CD4-positive, alpha-beta T cell treated with Interleukin-10 for 1 hour (primary cell): ENCODE results near the gene GAD2.

Experiments
- DNase-seq: peaks from one replicate; pipeline ENCODE4 v3.0.0-alpha.2; 2020

Gene GAD2

DNA sequence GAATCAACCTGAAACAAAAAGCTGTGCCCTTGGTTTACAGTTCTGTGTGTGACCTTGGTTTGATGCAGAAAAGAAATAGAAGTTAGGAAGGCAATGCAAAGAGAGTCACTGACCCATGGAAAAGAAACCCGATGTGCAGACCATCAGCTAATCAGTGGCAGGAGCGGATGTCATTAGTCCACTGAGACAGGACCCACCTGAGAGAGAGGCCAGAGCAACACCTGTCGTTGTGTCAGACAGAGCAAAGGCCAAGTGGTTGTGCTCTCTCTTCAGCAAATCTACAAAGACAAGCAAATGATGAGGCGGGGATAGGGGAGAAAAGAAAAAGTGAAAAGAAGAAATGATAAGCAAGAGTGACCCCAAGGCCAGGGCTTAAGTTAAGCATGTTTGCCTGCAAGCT lies 8.7 kb downstream of the GAD2 start:
- DNase-seq, result no peak

DNA sequence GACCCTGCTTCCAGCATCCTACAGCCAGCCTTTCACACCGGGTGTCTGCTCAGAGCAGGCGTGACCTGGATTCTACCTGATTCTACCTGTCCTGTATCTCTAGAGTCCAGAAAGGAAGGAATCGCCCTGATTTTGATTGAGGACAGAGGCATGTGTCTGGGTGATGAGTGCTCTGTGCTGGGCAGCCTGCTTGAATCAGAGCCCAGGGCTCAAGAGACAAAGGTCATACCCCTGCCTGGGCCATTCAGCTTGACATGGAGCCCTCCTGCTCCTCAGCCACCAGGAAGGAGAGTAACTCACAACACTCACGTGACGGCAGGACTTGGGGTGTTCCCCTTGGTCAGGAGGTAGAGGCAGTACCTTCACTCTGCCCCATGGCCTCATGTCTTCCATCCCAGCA lies 11.2 kb downstream of the GAD2 start:
- DNase-seq, result no peak

- no peak for DNase-seq
Measured at GRCh38 chr10:26232174-26232573, 15.6 kb downstream of the GAD2 start.

DNA sequence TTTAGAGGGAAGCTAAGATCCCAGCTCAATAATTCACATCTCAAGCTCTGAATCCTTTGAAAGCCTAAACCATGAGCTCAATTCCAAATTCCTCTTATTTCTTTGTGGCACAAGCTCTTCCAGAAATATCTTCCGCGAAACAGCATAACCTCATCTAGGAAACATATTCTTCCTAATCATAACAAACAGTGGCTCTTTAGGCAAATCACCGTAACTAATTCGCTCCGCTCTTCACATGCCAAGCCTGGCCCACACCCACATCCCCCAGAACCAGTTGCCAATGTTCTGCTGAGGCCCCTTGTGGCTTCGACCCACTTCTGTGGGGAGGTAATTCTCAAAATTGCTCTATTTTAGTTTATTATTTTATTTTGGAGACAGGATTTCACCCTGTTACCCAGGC lies 19.2 kb downstream of the GAD2 start:
- no peak for DNase-seq

DNA sequence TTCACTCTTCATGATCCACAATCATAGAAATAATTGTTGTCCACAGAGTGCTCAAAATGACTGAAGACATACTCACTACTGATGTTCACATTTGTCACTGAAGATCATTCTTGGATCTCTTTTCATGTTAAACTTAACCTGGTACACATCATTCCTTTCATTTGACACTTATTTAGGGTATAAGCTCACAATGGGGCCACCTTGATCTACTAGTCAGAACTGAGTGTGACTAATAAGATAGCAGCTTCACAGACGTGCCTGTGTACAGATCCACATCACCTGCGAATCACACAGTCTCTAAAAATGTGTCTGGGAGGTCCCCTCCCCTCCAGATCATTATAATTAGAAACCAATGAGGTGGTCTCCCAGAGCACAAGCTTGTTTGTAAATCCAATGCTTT lies 21.8 kb downstream of the GAD2 start:
- DNase-seq, result no peak

DNA sequence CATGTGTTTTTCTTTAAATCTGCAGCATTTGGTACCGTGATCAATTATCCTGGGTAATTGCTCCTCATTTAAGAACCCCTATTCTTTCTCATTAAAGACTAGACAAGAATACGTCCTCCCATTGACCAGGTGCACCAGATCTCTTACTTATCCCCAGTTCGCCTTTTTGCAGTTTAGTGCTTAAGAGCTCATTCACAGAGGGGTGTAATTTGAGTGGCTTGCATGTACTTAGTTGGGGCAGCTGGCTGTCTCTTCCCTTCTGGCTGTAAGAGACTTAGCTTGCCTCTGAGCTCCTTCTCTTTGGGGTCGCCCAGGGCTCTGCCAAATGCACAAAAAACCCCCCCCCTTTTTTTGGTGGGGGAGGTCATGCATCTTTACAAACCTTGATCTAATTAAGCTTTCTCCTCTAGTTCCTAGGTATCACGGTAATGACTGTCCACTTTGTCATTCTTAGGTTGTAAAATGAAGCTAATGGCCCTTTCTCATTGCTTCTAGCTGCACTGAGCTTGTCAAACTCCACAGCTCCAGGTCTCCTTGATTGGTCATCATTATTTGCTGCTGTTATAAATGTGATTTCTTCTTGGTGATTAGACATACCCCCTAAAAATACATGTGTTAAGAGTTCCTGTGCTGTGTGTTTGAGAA lies 26.3 kb downstream of the GAD2 start:
- DNase-seq, result no peak

GRCh38 chr10:26243351-26243720 lies 26.8 kb downstream of the GAD2 start:
- no peak for DNase-seq

GRCh38 chr10:26249681-26250080 lies 33.1 kb downstream of the GAD2 start:
- no peak for DNase-seq

- DNase-seq, result no peak
Measured at GRCh38 chr10:26251925-26252324, 35.4 kb downstream of the GAD2 start.

GRCh38 chr10:26254616-26255015 lies 38.0 kb downstream of the GAD2 start:
- DNase-seq, result no peak

- DNase-seq, result no peak
Measured at GRCh38 chr10:26259341-26259740, 42.8 kb downstream of the GAD2 start.

- no peak for DNase-seq
Measured at GRCh38 chr10:26269754-26270153, 53.2 kb downstream of the GAD2 start.

DNA sequence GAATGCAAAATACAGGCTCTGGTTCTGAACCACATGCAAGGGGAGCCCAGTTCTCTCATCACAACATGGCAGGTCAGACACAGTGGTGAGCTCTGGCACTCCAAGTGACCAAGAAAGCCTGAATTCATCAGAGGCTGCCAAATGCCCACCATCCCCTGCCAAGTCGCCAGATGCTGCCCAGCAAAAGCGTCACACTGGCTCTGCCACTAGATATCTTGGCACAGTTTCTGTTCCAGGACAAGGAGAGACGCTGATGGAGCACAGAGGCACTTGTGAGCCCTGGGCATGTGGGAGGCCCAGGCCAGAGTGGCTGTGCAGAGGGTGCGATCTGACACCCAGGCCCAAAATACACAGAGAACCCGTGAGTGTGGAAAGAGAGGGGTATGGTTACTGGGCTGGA lies 57.8 kb downstream of the GAD2 start:
- no peak for DNase-seq

DNA sequence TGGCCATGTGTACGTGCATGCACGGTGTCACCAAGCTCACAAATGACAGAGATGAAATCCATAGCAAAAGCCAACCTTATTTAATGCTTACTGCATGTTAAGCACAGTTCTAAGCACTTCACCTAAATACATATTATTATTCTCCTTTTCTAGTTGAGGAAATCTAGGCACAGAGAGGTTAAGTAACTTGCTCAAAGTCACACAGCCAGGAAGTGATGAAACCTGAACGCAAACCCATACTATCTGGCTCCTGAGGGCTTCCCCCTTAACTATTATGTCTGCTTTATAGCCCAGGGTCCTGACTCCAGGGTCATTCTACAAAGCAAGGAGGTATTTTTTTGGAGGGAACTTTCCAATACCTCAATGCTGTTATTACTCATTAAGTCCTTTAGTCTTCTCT lies 61.7 kb downstream of the GAD2 start:
- DNase-seq, result no peak

- no peak for DNase-seq
Measured at GRCh38 chr10:26290236-26290635, 73.7 kb downstream of the GAD2 start.

GRCh38 chr10:26291721-26292480 lies 75.3 kb downstream of the GAD2 start:
- no peak for DNase-seq

- DNase-seq, result no peak
Measured at GRCh38 chr10:26296360-26296759, 79.8 kb downstream of the GAD2 start.

DNA sequence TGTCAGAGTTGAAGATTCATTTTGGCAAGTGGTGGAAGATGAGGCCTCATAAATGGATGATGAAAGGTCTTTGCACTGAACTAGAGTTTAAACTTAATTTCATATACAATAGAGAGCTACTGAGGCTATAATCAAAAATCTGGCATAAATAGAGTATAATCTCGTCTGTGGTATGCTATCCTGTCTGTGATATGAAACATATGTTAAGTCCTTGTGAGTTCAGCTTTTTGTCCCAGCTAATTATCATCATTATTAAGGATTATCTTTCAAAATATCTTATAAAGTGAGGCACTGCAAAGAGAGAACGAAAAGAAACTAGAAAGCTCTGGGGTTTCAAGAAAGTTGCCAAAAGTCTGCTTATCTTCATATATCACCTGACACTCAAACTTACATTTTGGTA lies 83.4 kb downstream of the GAD2 start:
- no peak for DNase-seq

DNA sequence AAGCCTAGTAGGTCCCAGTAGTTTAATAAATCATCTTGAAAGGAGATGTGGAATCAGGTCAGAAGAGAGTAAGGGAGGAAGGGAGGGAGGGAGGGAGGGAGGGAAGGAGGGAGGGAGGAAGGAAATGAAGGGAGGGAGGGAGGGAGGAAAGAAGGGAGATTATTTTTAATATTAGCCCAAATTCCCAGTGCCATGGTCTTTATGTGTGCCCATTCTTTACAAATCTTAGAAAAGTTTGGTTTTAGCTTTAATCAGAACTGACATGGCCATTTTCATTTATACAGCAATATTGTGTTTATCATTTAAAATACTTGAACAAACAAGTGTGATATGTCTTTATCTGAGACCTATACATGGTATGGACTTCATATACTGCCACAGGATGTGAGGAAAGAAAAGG lies 86.8 kb downstream of the GAD2 start:
- DNase-seq, result no peak

DNA sequence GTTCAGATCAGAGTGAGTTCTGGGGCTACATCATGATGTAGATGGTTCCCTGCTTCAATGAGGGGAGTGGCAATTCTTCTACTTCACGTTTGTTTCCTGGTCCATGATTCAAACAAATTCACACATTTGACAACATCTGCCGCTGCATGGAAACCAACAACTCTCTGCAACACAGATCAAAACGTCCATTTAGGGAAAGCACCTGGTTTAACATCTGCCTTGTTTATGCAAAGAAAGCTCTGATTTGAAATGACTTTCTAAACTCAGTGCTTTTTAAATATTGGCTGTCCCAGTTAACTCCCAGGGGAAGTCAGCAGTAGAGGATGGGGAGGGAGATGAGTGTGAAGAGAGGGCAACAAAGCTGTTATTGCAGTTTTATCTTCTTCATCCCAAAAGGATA lies 93.8 kb downstream of the GAD2 start:
- no peak for DNase-seq

DNA sequence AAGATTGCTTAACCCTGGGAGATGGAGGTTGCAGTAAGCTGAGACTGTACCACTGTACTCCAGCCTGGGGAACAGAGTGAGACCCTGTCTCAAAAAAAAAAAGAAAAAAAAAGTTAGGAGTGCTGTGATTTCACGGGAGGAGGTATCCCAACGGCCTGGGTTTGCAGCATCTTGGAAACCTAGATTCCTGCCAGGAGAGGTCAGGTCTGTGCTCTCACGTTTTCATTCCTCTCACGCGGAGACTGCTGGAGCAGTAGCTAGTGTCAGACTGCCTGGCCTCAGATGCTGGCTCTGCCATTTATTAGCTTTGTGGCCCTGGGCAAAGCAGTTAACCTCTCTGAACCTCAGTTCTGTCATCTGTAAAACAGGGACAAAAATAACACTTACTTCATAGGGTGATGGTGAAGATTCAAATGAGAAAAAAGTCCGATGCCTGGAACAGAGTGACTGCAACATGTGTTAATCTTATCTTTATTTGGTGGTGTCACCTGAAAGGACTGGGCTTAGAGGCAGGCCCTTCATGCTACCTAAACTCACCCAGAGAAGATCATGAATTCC lies 94.9 kb downstream of the GAD2 start:
- no peak for DNase-seq

- no peak for DNase-seq
Measured at GRCh38 chr10:26314265-26315013, 97.9 kb downstream of the GAD2 start.

GRCh38 chr10:26318672-26319071 lies 102.1 kb downstream of the GAD2 start:
- no peak for DNase-seq

DNA sequence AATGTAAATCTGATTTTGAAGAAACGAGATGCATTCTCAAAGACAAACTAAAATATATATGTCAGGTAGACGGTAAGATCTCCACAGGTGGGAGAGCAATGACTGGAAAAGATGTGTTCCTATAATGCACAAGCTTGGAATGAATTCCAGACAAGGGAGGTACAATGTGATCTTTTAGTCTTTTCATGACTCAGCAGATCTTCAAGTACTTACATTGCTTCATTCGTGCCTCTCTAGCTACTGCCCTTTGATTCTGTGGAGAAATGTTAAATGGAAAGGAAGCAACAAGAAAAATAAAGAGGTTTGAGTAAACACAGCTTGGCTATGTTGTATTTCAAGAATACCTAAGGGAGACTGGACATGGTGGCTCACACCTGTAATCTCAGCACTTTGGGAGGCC lies 106.6 kb downstream of the GAD2 start:
- DNase-seq, result no peak
